Measurements from ENCODE around the gene SCN7A.

The SCN7A gene

DNA sequence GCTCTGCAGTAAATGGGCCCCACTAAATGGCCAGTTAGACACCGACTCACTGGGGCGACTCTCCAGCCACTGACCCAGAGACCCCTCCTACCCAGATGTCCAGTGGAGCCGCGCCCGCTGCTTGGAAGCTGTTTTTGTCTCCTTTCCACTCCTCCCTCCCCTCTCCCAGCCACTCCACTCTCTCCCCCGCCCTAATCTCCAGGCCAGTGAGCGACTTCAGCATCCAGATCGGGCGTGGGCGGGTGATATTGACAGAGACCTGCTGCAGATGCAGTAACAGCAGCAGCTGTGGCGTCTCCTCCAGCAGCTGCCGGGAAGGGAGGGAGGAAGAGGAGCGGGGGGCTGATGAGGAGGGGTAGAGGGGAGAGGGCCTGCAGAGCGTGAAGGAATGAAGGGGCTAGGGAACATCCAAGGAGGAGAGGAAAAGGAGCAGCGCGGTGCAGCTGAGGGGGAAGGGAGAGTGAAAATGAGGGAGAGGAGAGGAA is at the start of gene SCN7A:
Gene SCN7A (minus strand): TSS at position 110 of the 485 bp plus-strand sequence. CDS start 16,553 bp downstream, outside the sequence.
- H3K27me3 ChIP-seq, result 0 out of 2 replicates have a peak, but pooled peaks cover 4% of the 10 kb centered on the region
- H3K9ac ChIP-seq, result no peak within 1 kb of the TSS
- H4K20me1 ChIP-seq, result no peaks in the 10 kb centered on the region
- peaks cover 5% of the 10 kb centered on the region; the same call in 1 of the 2 replicates for H3K4me1 ChIP-seq
- no peak within 1 kb of the TSS for H3K27ac ChIP-seq
- H3K36me3 ChIP-seq, result no peaks in the 10 kb centered on the region
- no peak for TF ChIP-seq Cebpa-rat (IDR thresholded peaks at IDR 0.05)
- no peak within 1 kb of the TSS for H3K4me2 ChIP-seq
- H3K9me3 ChIP-seq, result no peaks in the 10 kb centered on the region
- H3K4me3 ChIP-seq, result no peak within 1 kb of the TSS

GRCh38 chr2:166539340-166540162 is 45.5 kb upstream of the SCN7A start:
- Histone ChIP-seq H3K4me1 (no peaks in the 10 kb centered on the region), H3K36me3 (no peaks in the 10 kb centered on the region), H3K27me3 (no peaks in the 10 kb centered on the region), H4K20me1 (no peaks in the 10 kb centered on the region), H3K4me3 (no peak overlapping the region), H3K9me3 (no peaks in the 10 kb centered on the region), H3K4me2 (no peak overlapping the region), H3K27ac (no peak overlapping the region), H3K9ac (no peak overlapping the region)
- TF ChIP-seq Cebpa-rat (IDR thresholded peaks at IDR 0.05), result no peak

DNA sequence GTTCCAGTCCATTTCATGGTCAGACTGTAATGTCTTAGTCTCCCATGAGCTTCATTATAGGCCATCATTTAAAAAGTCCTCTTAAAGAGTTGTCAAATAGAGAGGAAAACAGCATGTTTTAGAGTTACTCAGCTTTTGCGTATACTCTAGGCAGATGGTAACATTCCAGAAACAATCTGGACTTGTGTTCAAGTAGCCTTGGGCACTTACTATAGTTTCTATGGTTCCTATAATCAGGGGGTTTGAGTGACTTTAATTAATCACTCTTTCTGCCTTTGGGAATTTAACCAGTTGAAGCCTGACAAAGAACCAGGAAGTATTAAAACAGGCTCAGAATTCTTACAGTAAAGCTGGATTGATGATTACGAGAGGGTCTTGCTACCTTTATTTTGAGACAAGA is 42.1 kb upstream of the SCN7A start:
- no peak overlapping the region for H3K9ac ChIP-seq
- no peak overlapping the region for H3K27ac ChIP-seq
- TF ChIP-seq Cebpa-rat (IDR thresholded peaks at IDR 0.05), result no peak
- H3K4me1 ChIP-seq, result no peaks in the 10 kb centered on the region
- no peaks in the 10 kb centered on the region for H3K36me3 ChIP-seq
- H3K27me3 ChIP-seq, result no peaks in the 10 kb centered on the region
- no peak overlapping the region for H3K4me2 ChIP-seq
- H4K20me1 ChIP-seq, result no peaks in the 10 kb centered on the region
- H3K4me3 ChIP-seq, result no peak overlapping the region
- H3K9me3 ChIP-seq, result no peaks in the 10 kb centered on the region

DNA sequence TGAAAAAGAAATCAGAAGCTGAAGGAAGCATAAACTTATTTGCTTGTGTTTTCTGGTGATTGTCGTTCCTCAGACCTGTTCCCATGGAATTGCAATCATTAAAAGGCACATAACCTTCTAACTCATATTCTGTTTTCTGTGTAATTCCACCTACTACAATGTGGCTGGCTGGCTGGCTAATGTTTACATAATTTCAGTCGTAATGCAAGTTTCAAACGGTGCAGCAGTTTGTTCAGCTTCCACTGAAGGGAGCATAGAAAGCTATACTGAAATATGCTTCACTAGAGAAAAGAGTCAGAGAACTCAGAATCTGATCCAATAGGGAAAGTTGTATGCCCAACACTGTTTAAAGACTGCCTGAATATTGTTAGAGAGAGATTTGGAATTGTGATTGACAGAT is 27.1 kb upstream of the SCN7A start:
- no peak for TF ChIP-seq Cebpa-rat (IDR thresholded peaks at IDR 0.05)
- Histone ChIP-seq H3K4me2 (no peak overlapping the region), H4K20me1 (no peaks in the 10 kb centered on the region), H3K4me3 (no peak overlapping the region), H3K36me3 (no peaks in the 10 kb centered on the region), H3K9me3 (no peaks in the 10 kb centered on the region), H3K27me3 (no peaks in the 10 kb centered on the region), H3K4me1 (no peaks in the 10 kb centered on the region), H3K27ac (no peak overlapping the region), H3K9ac (no peak overlapping the region)

- H3K27me3 ChIP-seq, result no peaks in the 10 kb centered on the region
- H4K20me1 ChIP-seq, result no peaks in the 10 kb centered on the region
- H3K9me3 ChIP-seq, result no peaks in the 10 kb centered on the region
- no peaks in the 10 kb centered on the region for H3K36me3 ChIP-seq
- no peak for TF ChIP-seq Cebpa-rat (IDR thresholded peaks at IDR 0.05)
- H3K4me3 ChIP-seq, result no peak overlapping the region
- H3K4me1 ChIP-seq, result no peaks in the 10 kb centered on the region
- no peak overlapping the region for H3K4me2 ChIP-seq
- H3K9ac ChIP-seq, result no peak overlapping the region
- H3K27ac ChIP-seq, result no peak overlapping the region
Measured at GRCh38 chr2:166520604-166521003, 26.6 kb upstream of the SCN7A start.

DNA sequence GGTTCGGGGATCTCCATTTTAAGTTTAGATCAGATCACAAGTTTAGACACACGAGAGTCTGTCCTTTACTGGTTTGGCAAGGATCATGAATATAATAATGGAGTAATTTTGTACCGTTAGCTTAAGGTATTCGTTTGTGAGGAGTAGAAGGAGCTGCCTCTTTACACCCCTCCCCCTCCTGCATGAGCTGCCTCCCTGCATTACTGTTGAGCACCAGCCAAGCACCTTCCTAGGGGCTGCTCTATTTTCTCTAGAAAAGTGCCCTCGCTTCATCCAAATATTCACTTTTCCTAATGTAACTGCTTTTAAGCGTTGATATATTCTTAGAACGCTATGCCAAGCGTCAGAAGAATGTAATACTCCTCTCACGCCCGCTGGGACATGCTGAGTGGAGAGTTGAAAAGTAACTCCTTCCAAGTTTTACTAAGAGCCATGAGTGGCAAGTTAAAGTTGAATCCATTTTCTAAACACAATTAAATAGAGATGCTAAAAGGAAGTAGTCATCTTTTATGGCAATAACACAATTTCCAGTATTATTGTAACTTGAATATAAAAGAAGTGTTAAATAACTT is 25.4 kb upstream of the SCN7A start:
- Histone ChIP-seq H3K9ac (no peak overlapping the region), H4K20me1 (no peaks in the 10 kb centered on the region), H3K36me3 (no peaks in the 10 kb centered on the region), H3K27ac (no peak overlapping the region), H3K4me1 (no peaks in the 10 kb centered on the region), H3K4me3 (no peak overlapping the region), H3K9me3 (no peaks in the 10 kb centered on the region), H3K4me2 (no peak overlapping the region), H3K27me3 (no peaks in the 10 kb centered on the region)
- TF ChIP-seq Cebpa-rat (IDR thresholded peaks at IDR 0.05), result no peak

GRCh38 chr2:166518634-166519390 is 24.8 kb upstream of the SCN7A start:
- H4K20me1 ChIP-seq, result no peaks in the 10 kb centered on the region
- no peaks in the 10 kb centered on the region for H3K9me3 ChIP-seq
- H3K4me2 ChIP-seq, result no peak overlapping the region
- no peaks in the 10 kb centered on the region for H3K4me1 ChIP-seq
- TF ChIP-seq Cebpa-rat (IDR thresholded peaks at IDR 0.05), result no peak
- H3K36me3 ChIP-seq, result no peaks in the 10 kb centered on the region
- H3K27ac ChIP-seq, result no peak overlapping the region
- H3K9ac ChIP-seq, result no peak overlapping the region
- H3K4me3 ChIP-seq, result no peak overlapping the region
- no peaks in the 10 kb centered on the region for H3K27me3 ChIP-seq

DNA sequence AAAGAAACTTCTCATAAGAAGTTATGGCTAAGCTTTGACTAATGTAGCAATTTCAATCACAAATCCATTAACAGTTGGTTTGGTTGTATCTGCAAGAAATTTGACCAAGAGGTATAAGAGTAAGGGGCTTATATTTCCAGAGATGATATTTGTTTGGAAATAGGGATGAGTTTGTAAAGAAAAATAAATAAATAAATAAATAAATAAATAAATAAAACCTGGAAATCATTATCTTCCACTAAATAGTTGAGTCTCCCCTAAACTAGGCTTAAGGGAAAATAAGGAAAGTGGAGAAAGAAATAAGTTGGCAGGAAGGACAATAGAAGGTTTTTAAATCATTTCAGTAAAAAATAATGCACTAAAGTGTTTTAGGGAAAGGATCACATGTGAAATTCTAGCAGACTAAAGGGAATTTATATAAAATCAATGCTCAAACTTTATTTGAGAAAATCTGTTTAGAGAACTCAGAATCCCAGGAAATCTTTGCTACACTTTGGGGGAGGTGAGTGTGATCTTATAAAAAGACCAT is 23.5 kb upstream of the SCN7A start:
- H4K20me1 ChIP-seq, result no peaks in the 10 kb centered on the region
- TF ChIP-seq Cebpa-rat (IDR thresholded peaks at IDR 0.05), result no peak
- H3K4me1 ChIP-seq, result no peaks in the 10 kb centered on the region
- no peaks in the 10 kb centered on the region for H3K27me3 ChIP-seq
- H3K27ac ChIP-seq, result no peak overlapping the region
- H3K4me2 ChIP-seq, result no peak overlapping the region
- no peak overlapping the region for H3K9ac ChIP-seq
- no peaks in the 10 kb centered on the region for H3K36me3 ChIP-seq
- no peaks in the 10 kb centered on the region for H3K9me3 ChIP-seq
- H3K4me3 ChIP-seq, result no peak overlapping the region

- Histone ChIP-seq H4K20me1 (no peaks in the 10 kb centered on the region), H3K36me3 (no peaks in the 10 kb centered on the region), H3K4me3 (no peak overlapping the region), H3K27ac (no peak overlapping the region), H3K4me1 (no peaks in the 10 kb centered on the region), H3K9ac (no peak overlapping the region), H3K4me2 (no peak overlapping the region), H3K9me3 (no peaks in the 10 kb centered on the region), H3K27me3 (no peaks in the 10 kb centered on the region)
- TF ChIP-seq Cebpa-rat (IDR thresholded peaks at IDR 0.05), result no peak
Measured at GRCh38 chr2:166516712-166517303, 22.8 kb upstream of the SCN7A start.
